ENCODE measurements around the gene PKD1.

Gene PKD1

GRCh38 chr16:2090777-2091546 lies 44.7 kb downstream of the PKD1 start:
- peak; percentile 16 to 57 (median 31) for TF ChIP-seq CTCF (IDR thresholded peaks at IDR 0.05; ENCODE audit: unreplicated experiment in 3 of 3)
- Mint-ChIP-seq H3K9me3 (no peaks in the 10 kb centered on the region), H3K4me3 (peak overlapping the region in 1 of 3 experiments; percentile 49), H3K27me3 (ENCODE audit: low read depth) (no peaks in the 10 kb centered on the region), H3K27ac (no peak overlapping the region), H3K4me1 (no peaks in the 10 kb centered on the region), H3K36me3 (ENCODE audit: low read depth) (peaks cover 13% of the 10 kb centered on the region)

GRCh38 chr16:2090481-2090776 lies 45.3 kb downstream of the PKD1 start:
- Mint-ChIP-seq H3K27ac (no peak overlapping the region), H3K27me3 (ENCODE audit: low read depth) (no peaks in the 10 kb centered on the region), H3K4me1 (no peaks in the 10 kb centered on the region), H3K9me3 (no peaks in the 10 kb centered on the region), H3K4me3 (peak overlapping the region in 1 of 3 experiments; percentile 49), H3K36me3 (ENCODE audit: low read depth) (peaks cover 8% of the 10 kb centered on the region)
- no peak for TF ChIP-seq CTCF (IDR thresholded peaks at IDR 0.05; ENCODE audit: unreplicated experiment in 3 of 3)

GRCh38 chr16:2089706-2090480 lies 45.8 kb downstream of the PKD1 start:
- H3K27ac Mint-ChIP-seq = no peak overlapping the region
- H3K9me3 Mint-ChIP-seq = no peaks in the 10 kb centered on the region
- H3K27me3 Mint-ChIP-seq (ENCODE audit: low read depth) = no peaks in the 10 kb centered on the region
- peaks cover 5% of the 10 kb centered on the region for H3K36me3 Mint-ChIP-seq (ENCODE audit: low read depth)
- no peak for TF ChIP-seq CTCF (IDR thresholded peaks at IDR 0.05; ENCODE audit: unreplicated experiment in 3 of 3)
- H3K4me3 Mint-ChIP-seq = peak overlapping the region in 1 of 3 experiments; percentile 49
- H3K4me1 Mint-ChIP-seq = no peaks in the 10 kb centered on the region

- Mint-ChIP-seq H3K27me3 (ENCODE audit: low read depth) (no peaks in the 10 kb centered on the region), H3K36me3 (ENCODE audit: low read depth) (no peaks in the 10 kb centered on the region), H3K27ac (peak overlapping the region in 1 of 3 experiments; percentile 70), H3K9me3 (no peaks in the 10 kb centered on the region), H3K4me3 (peak overlapping the region in 1 of 3 experiments; percentile 34), H3K4me1 (no peaks in the 10 kb centered on the region)
- no peak for TF ChIP-seq CTCF (IDR thresholded peaks at IDR 0.05; ENCODE audit: unreplicated experiment in 3 of 3)
Observed at GRCh38 chr16:2088759-2089358, 46.8 kb downstream of the PKD1 start.

DNA sequence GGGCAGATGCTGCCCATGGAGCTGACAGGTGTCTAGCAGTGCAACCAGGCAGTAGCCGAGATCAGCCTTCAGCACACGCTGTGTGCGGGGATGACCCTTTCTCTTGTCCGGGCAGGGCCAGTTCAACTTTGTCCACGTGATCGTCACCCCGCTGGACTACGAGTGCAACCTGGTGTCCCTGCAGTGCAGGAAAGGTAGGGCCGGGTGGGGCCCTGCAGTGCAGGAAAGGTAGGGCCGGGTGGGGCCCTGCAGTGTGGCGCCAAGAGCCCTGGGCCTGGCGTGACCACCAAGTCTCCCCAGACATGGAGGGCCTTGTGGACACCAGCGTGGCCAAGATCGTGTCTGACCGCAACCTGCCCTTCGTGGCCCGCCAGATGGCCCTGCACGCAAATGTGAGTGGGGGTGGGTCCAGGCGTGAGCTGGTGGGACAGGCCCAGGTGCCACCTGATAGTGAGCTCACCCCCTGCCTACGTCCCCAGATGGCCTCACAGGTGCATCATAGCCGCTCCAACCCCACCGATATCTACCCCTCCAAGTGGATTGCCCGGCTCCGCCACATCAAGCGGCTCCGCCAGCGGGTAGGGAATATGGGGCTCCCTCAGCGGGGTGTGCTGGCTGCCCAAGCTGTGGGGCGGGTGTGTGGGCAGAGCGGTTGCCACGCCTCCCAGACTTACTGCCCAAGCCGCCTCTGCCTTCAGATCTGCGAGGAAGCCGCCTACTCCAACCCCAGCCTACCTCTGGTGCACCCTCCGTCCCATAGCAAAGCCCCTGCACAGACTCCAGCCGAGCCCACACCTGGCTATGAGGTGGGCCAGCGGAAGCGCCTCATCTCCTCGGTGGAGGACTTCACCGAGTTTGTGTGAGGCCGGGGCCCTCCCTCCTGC lies 47.7 kb downstream of the PKD1 start:
- TF ChIP-seq CTCF (IDR thresholded peaks at IDR 0.05; ENCODE audit: unreplicated experiment in 3 of 3) = no peak
- no peaks in the 10 kb centered on the region for H3K27me3 Mint-ChIP-seq (ENCODE audit: low read depth)
- no peaks in the 10 kb centered on the region for H3K9me3 Mint-ChIP-seq
- no peak overlapping the region for H3K27ac Mint-ChIP-seq
- H3K4me3 Mint-ChIP-seq = no peak overlapping the region
- H3K4me1 Mint-ChIP-seq = peaks cover 3% of the 10 kb centered on the region
- peaks cover 2% of the 10 kb centered on the region for H3K36me3 Mint-ChIP-seq (ENCODE audit: low read depth)
